PC-9 (cell line): ENCODE results near the gene MPL. TPM values are rescaled to one million over a fixed set of nuclear protein-coding genes. Genes with fewer than 3 reads are reported as not detected.

Source experiments
- BruUV-seq: library from RNA; stranded (reverse); fragments of 400-500 nt; replicated peaks from 2 replicates; lab custom pipeline; 2021; lab: Mats Ljungman, UMichigan
- CTCF ChIA-PET: fragments of 300-600 bp; sonication (Branson Sonifier 250); formaldehyde crosslinking; loops from one replicate; lab custom pipeline; 2022; ENCODE audit warnings: antibody characterized with exemption; lab: Charles Lee
- POLR2A ChIA-PET: fragments of 300-600 bp; sonication (Branson Sonifier 250); formaldehyde crosslinking; loops from one replicate; lab custom pipeline; 2022; ENCODE audit warnings: antibody characterized with exemption; ENCODE audit not compliant: unreplicated experiment; lab: Charles Lee
- DNase-seq, 2 experiments: peaks; one replicate each; pipeline versions ENCODE4 v3.0.0 to v3.0.0-alpha.2; 2015 to 2022; ENCODE audit warnings: mixed read lengths in 1 of 2
- H2AFZ ChIP-seq: fragments of 200-600 bp; sonication (generic); 2 replicates; pipeline ENCODE4 v1.8.1; 2017; ENCODE audit warnings: antibody characterized with exemption
- H3F3A ChIP-seq: fragments of 200-600 bp; sonication (generic); 2 replicates; pipeline ENCODE4 v1.8.1; 2017; ENCODE audit warnings: antibody characterized with exemption, mild to moderate bottlenecking, low read depth; ENCODE audit not compliant: insufficient read depth
- H3K27ac ChIP-seq: fragments of 200-600 bp; sonication (generic); 2 replicates; pipeline ENCODE4 v1.6.1; 2016; ENCODE audit warnings: mixed run types
- H3K27me3 ChIP-seq: fragments of 200-600 bp; sonication (generic); 2 replicates; pipeline ENCODE4 v1.6.1; 2016; ENCODE audit warnings: low read depth, mixed run types; ENCODE audit not compliant: insufficient read depth
- H3K36me3 ChIP-seq: fragments of 200-600 bp; sonication (generic); 2 replicates; pipeline ENCODE4 v1.6.1; 2016; ENCODE audit warnings: low read depth, mixed run types
- H3K4me1 ChIP-seq: fragments of 200-600 bp; sonication (generic); replicated peaks from 2 replicates; pipeline ENCODE4 v1.6.1; 2016; ENCODE audit warnings: mixed run types; ENCODE audit not compliant: insufficient read depth
- H3K4me2 ChIP-seq: fragments of 200-600 bp; sonication (generic); 2 replicates; pipeline ENCODE4 v1.6.1; 2017; ENCODE audit warnings: mixed run types
- H3K4me3 ChIP-seq: fragments of 200-600 bp; sonication (generic); 2 replicates; pipeline ENCODE4 v1.6.1; 2016; ENCODE audit warnings: mixed run types
- H3K79me2 ChIP-seq: fragments of 200-600 bp; sonication (generic); 2 replicates; pipeline ENCODE4 v1.6.1; 2017; ENCODE audit warnings: low read depth, mixed run types
- H3K9me2 ChIP-seq: fragments of 200-600 bp; sonication (generic); 2 replicates; pipeline ENCODE4 v1.8.1; 2017; ENCODE audit warnings: mild to moderate bottlenecking; ENCODE audit not compliant: insufficient read depth
- H3K9me3 ChIP-seq: fragments of 200-600 bp; sonication (generic); 2 replicates; pipeline ENCODE4 v1.8.1; 2016; ENCODE audit warnings: low read depth; ENCODE audit not compliant: insufficient read depth
- H4K20me1 ChIP-seq: fragments of 200-600 bp; sonication (generic); 2 replicates; pipeline ENCODE4 v1.8.1; 2017; ENCODE audit not compliant: insufficient read depth
- EZH2 ChIP-seq: fragments of 200-600 bp; sonication (generic); IDR thresholded peaks from 2 replicates; pipeline ENCODE4 v1.8.0; 2017; ENCODE audit warnings: antibody characterized with exemption, low read depth
- intact Hi-C: fragments of 100-400 bp; cut with micrococcal nuclease; formaldehyde crosslinking; loops from one replicate; pipeline ENCODE4 v1.10.0; 2022; ENCODE audit not compliant: unreplicated experiment
- total RNA-seq: library from RNA; stranded (reverse); gene quantifications from 2 replicates; pipeline ENCODE4 v1.2.3, GENCODE V29; 2021
- TF ChIP-seq, protein P1 (sequence below): fragments of 200-600 bp; sonication (generic); conservative IDR thresholded peaks from 2 replicates; pipeline ENCODE4 v1.6.1; 2017; ENCODE audit warnings: mixed run types, antibody characterized with exemption, mild to moderate bottlenecking, moderate library complexity

Gene MPL
- total RNA-seq, 1 experiment from 2014 or later = 0.76 TPM

DNA sequence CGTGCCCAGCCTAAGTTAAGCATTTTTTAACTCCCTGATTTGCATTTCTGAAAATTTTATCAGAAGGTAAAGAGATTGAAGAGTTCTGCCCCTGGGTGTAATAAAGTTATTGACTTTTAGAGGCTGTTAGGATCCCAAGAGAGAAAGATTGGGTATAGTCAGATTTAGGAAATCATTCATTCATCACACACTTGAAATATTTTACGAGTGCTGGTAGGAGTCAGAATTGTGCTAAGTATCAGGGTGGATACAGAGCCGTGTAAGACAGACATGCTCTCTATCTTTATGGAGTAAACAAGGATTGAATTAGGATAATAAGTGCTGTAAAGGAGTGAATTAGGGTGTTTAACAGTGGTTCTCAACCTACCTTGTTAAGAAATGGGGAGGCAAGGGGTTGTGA lies 55.1 kb downstream of the MPL start:
- peaks cover 5% of the 10 kb centered on the region; the same call in 1 of the 2 replicates for H3F3A ChIP-seq
- no peaks in the 10 kb centered on the region for H3K9me3 ChIP-seq
- no peak for TF ChIP-seq EZH2
- TF ChIP-seq, protein P1, sequence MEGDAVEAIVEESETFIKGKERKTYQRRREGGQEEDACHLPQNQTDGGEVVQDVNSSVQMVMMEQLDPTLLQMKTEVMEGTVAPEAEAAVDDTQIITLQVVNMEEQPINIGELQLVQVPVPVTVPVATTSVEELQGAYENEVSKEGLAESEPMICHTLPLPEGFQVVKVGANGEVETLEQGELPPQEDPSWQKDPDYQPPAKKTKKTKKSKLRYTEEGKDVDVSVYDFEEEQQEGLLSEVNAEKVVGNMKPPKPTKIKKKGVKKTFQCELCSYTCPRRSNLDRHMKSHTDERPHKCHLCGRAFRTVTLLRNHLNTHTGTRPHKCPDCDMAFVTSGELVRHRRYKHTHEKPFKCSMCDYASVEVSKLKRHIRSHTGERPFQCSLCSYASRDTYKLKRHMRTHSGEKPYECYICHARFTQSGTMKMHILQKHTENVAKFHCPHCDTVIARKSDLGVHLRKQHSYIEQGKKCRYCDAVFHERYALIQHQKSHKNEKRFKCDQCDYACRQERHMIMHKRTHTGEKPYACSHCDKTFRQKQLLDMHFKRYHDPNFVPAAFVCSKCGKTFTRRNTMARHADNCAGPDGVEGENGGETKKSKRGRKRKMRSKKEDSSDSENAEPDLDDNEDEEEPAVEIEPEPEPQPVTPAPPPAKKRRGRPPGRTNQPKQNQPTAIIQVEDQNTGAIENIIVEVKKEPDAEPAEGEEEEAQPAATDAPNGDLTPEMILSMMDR = no peak
- no peaks in the 10 kb centered on the region for H3K27me3 ChIP-seq
- no peak overlapping the region for H3K4me2 ChIP-seq
- no peaks in the 10 kb centered on the region for H3K9me2 ChIP-seq
- H3K4me3 ChIP-seq = no peak overlapping the region
- intact Hi-C loops = no loop called here
- no peak for DNase-seq
- H2AFZ ChIP-seq = no peak overlapping the region
- peaks cover 18% of the 10 kb centered on the region for H3K4me1 ChIP-seq
- no peak overlapping the region for H3K27ac ChIP-seq
- ChIA-PET CTCF (no interaction called here), POLR2A (interaction anchor here (0.7 kb wide), 1 partner anchor 448 kb away, joined by 3 read pairs; no protein-coding TSS in a partner anchor)
- 0 out of 2 replicates have a peak, but pooled peaks cover 3% of the 10 kb centered on the region for H4K20me1 ChIP-seq
- peaks cover 44% of the 10 kb centered on the region for H3K79me2 ChIP-seq
- H3K36me3 ChIP-seq = no peaks in the 10 kb centered on the region; the same call in 1 of the 2 replicates
- BruUV-seq = no TSS peak

GRCh38 chr1:43395523-43395922 lies 57.9 kb downstream of the MPL start:
- Histone ChIP-seq H3K27me3 (no peaks in the 10 kb centered on the region), H4K20me1 (no peaks in the 10 kb centered on the region), H2AFZ (no peak overlapping the region), H3K4me1 (peaks cover 5% of the 10 kb centered on the region; the same call in 1 of the 2 replicates), H3F3A (no peaks in the 10 kb centered on the region), H3K9me2 (no peaks in the 10 kb centered on the region), H3K79me2 (peaks cover 20% of the 10 kb centered on the region), H3K4me2 (no peak overlapping the region), H3K36me3 (no peaks in the 10 kb centered on the region; the same call in 1 of the 2 replicates), H3K9me3 (no peaks in the 10 kb centered on the region), H3K4me3 (no peak overlapping the region), H3K27ac (no peak overlapping the region)
- POLR2A ChIA-PET = interaction anchor here (0.6 to 0.7 kb wide), 2 partner anchors 188 to 911 kb away, joined by 4 to 13 read pairs; no protein-coding TSS in a partner anchor
- no peak for DNase-seq
- BruUV-seq = no TSS peak
- CTCF ChIA-PET = no interaction called here
- intact Hi-C loops = no loop called here
- TF ChIP-seq, protein P1 = no peak
- no peak for TF ChIP-seq EZH2

- H3K9me2 ChIP-seq = no peaks in the 10 kb centered on the region
- H3K4me2 ChIP-seq = no peak overlapping the region
- no peaks in the 10 kb centered on the region for H4K20me1 ChIP-seq
- H3F3A ChIP-seq = no peaks in the 10 kb centered on the region
- intact Hi-C loops = no loop called here
- H3K79me2 ChIP-seq = peaks cover 15% of the 10 kb centered on the region
- H2AFZ ChIP-seq = no peak overlapping the region
- H3K4me3 ChIP-seq = no peak overlapping the region
- no peaks in the 10 kb centered on the region for H3K27me3 ChIP-seq
- TF ChIP-seq, protein P1 = no peak
- TF ChIP-seq EZH2 = no peak
- no peaks in the 10 kb centered on the region; the same call in 1 of the 2 replicates for H3K36me3 ChIP-seq
- H3K4me1 ChIP-seq = no peaks in the 10 kb centered on the region
- BruUV-seq = no TSS peak
- no peak for DNase-seq
- no peaks in the 10 kb centered on the region for H3K9me3 ChIP-seq
- CTCF ChIA-PET = no interaction called here
- no peak overlapping the region for H3K27ac ChIP-seq
- POLR2A ChIA-PET = no interaction called here
These were observed 58.4 kb downstream of the MPL start for GRCh38 chr1:43396059-43396458.
